ENCODE measurements around the gene CERS1.

CERS1 gene, protein sequence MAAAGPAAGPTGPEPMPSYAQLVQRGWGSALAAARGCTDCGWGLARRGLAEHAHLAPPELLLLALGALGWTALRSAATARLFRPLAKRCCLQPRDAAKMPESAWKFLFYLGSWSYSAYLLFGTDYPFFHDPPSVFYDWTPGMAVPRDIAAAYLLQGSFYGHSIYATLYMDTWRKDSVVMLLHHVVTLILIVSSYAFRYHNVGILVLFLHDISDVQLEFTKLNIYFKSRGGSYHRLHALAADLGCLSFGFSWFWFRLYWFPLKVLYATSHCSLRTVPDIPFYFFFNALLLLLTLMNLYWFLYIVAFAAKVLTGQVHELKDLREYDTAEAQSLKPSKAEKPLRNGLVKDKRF

DNA sequence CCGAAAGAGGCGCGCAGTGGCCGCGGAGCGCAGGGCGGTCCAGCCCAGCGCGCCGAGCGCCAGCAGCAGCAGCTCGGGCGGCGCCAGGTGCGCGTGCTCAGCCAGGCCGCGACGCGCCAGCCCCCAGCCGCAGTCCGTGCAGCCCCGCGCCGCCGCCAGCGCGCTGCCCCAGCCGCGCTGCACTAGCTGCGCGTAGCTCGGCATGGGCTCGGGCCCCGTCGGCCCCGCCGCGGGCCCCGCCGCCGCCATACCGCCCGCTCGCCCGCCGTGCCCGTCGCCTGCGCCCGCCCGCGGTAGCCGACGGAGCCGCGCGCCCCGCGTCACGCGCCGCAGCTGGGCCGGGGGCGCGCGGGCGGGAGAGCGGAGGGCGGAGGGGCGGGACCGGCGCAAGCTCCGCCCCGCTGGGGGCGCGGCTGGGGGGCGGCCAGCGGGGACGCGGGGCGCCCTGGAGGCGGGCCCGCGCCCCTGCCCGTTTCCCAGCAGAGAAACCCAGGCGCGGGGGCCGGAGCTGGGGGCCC, at the start of gene CERS1:
Gene CERS1, minus strand, starts transcription at position 335 of the 518 bp plus-strand sequence. Its CDS starts 86 bp downstream, at position 249.
- DNase-seq (ENCODE audit: extremely low read depth, low read depth): no peak
- peak within 1 kb of the TSS; percentile 53 for H3K4me3 ChIP-seq (replicated peaks; ENCODE audit: low read depth, low read length)
- TF ChIP-seq CTCF (IDR thresholded peaks at IDR 0.05; ENCODE audit: low read depth, low read length, missing control alignments): no peak

- DNase-seq (ENCODE audit: extremely low read depth, low read depth): no peak
- H3K4me3 ChIP-seq (replicated peaks; ENCODE audit: low read depth, low read length): no peak overlapping the region
- TF ChIP-seq CTCF (IDR thresholded peaks at IDR 0.05; ENCODE audit: low read depth, low read length, missing control alignments): no peak
Measured at GRCh38 chr19:18945297-18945696, 49.3 kb upstream of the CERS1 start.

DNA sequence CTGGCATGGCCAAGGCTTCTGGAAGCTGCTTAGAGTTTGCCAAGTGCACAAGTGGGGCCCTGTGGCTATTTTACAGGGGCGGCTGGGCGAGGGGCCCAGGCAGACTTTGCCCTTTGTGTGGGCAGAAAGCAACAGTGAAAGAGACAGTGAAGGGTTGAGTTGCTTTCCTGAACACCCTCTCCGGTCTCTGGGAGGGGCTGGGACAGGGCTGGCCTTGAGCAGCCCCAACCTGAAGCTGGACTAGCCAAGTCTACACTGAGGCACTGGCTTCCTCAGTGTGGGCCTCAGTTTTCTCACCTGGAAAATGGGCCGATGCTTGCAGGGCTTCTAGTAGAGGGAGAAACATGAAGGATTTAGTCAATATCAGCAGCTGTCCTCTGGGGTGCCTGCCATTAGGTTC, 47.5 kb upstream of the CERS1 start:
- no peak for TF ChIP-seq CTCF (IDR thresholded peaks at IDR 0.05; ENCODE audit: low read depth, low read length, missing control alignments)
- DNase-seq (ENCODE audit: extremely low read depth, low read depth): no peak
- no peak overlapping the region for H3K4me3 ChIP-seq (replicated peaks; ENCODE audit: low read depth, low read length)

- DNase-seq (ENCODE audit: extremely low read depth, low read depth): no peak
- H3K4me3 ChIP-seq (replicated peaks; ENCODE audit: low read depth, low read length): no peak overlapping the region
- TF ChIP-seq CTCF (IDR thresholded peaks at IDR 0.05; ENCODE audit: low read depth, low read length, missing control alignments): no peak
Measured at GRCh38 chr19:18942692-18943091, 46.7 kb upstream of the CERS1 start.

GRCh38 chr19:18941628-18942354, 45.8 kb upstream of the CERS1 start:
- H3K4me3 ChIP-seq (replicated peaks; ENCODE audit: low read depth, low read length): peak overlapping the region; percentile 22
- no peak for TF ChIP-seq CTCF (IDR thresholded peaks at IDR 0.05; ENCODE audit: low read depth, low read length, missing control alignments)
- no peak for DNase-seq (ENCODE audit: extremely low read depth, low read depth)

GRCh38 chr19:18940769-18941627, 45.0 kb upstream of the CERS1 start, which contains the start of gene HOMER3:
TSS of gene HOMER3 (minus strand) at chr19:18941217. CDS start at chr19:18938982, 2,235 bp downstream.
- no peak for DNase-seq (ENCODE audit: extremely low read depth, low read depth)
- peak; percentile 7 for TF ChIP-seq CTCF (IDR thresholded peaks at IDR 0.05; ENCODE audit: low read depth, low read length, missing control alignments)
- peak within 1 kb of the TSS; percentile 85 for H3K4me3 ChIP-seq (replicated peaks; ENCODE audit: low read depth, low read length)
